ENCODE results near the gene RFX2.

Gene RFX2

GRCh38 chr19:6020972-6021805 is 89.1 kb downstream of the RFX2 start:
- Histone ChIP-seq H3K9me3 (ENCODE audit: control insufficient read depth, low read length) (no peaks in the 10 kb centered on the region), H3K4me1 (ENCODE audit: control insufficient read depth, insufficient read depth, low read length) (peaks cover 20% of the 10 kb centered on the region), H3K9ac (ENCODE audit: low read length) (no peak overlapping the region), H3K27me3 (ENCODE audit: control insufficient read depth, insufficient read depth, low read length) (no peaks in the 10 kb centered on the region), H3K36me3 (ENCODE audit: control insufficient read depth, insufficient read depth, low read length) (no peaks in the 10 kb centered on the region), H3K4me3 (ENCODE audit: low read length) (no peak overlapping the region)

DNA sequence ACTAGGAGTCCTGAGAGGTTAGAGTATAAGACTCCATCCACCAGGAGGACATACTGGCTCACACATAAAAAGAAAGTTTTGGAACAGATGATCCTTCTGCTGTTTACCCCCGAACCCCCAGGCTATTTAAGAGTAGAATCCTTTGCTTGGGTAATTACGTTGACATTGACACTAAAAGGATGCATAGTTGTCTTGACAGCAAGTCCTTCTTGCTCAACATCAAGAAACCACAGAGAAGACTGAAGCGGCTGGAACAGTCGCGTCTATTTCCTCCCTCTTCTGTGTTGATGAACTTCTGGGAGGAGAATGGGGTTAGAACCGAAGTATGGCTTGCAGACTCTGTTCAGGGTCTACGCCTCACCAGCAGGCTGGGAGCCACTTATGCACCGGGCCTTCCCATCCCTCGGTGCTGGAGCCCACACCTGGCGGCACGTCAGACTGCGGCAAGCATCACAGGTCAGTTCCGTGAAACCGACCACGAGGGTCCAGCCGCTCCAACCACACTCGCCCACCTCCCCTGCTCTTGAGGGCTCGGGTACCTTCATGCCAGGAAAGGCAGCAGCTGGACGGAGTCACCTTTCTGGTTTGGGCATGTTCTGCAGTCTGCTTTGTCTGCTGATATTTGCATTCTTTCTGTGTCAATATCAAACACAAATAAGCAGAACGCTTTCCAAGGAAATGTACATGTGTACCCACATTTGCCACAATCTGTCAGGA is 90.0 kb downstream of the RFX2 start:
- H3K36me3 ChIP-seq (ENCODE audit: control insufficient read depth, insufficient read depth, low read length) = no peaks in the 10 kb centered on the region
- H3K27me3 ChIP-seq (ENCODE audit: control insufficient read depth, insufficient read depth, low read length) = no peaks in the 10 kb centered on the region
- no peaks in the 10 kb centered on the region for H3K9me3 ChIP-seq (ENCODE audit: control insufficient read depth, low read length)

GRCh38 chr19:6018786-6019185 is 91.5 kb downstream of the RFX2 start:
- no peaks in the 10 kb centered on the region for H3K9me3 ChIP-seq (ENCODE audit: control insufficient read depth, low read length)
- peaks cover 20% of the 10 kb centered on the region for H3K4me1 ChIP-seq (ENCODE audit: control insufficient read depth, insufficient read depth, low read length)
- H3K9ac ChIP-seq (ENCODE audit: low read length) = no peak overlapping the region
- H3K27me3 ChIP-seq (ENCODE audit: control insufficient read depth, insufficient read depth, low read length) = no peaks in the 10 kb centered on the region
- H3K36me3 ChIP-seq (ENCODE audit: control insufficient read depth, insufficient read depth, low read length) = no peaks in the 10 kb centered on the region
- H3K4me3 ChIP-seq (ENCODE audit: low read length) = no peak overlapping the region

More for the DNA sequence above, 90.0 kb downstream of the RFX2 start:
- Histone ChIP-seq H3K4me1 (ENCODE audit: control insufficient read depth, insufficient read depth, low read length) (peaks cover 20% of the 10 kb centered on the region), H3K9ac (ENCODE audit: low read length) (no peak overlapping the region), H3K4me3 (ENCODE audit: low read length) (no peak overlapping the region)

DNA sequence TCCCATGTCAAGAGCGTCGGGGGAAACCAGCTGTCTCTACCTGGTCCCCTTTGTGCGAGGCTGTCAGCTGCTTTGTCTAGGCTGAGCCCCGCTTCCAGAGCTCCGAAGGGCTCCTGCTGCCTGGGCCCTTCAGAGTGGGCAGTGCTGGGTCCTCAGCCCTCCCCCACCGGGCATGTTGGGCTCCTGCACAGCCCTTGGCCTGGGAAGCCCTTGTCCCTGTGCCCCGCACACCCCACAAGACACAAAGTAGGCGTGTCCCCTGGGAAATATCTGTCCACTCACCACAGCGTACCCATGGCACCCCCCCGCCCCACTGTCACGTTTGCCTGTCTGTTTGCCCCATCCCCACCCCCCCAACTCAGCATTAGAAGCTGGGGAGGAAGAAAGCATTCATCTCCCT is 92.7 kb downstream of the RFX2 start:
- Histone ChIP-seq H3K9me3 (ENCODE audit: control insufficient read depth, low read length) (no peaks in the 10 kb centered on the region), H3K9ac (ENCODE audit: low read length) (no peak overlapping the region), H3K27me3 (ENCODE audit: control insufficient read depth, insufficient read depth, low read length) (no peaks in the 10 kb centered on the region), H3K4me3 (ENCODE audit: low read length) (no peak overlapping the region), H3K4me1 (ENCODE audit: control insufficient read depth, insufficient read depth, low read length) (peaks cover 20% of the 10 kb centered on the region), H3K36me3 (ENCODE audit: control insufficient read depth, insufficient read depth, low read length) (no peaks in the 10 kb centered on the region)

- Histone ChIP-seq H3K36me3 (ENCODE audit: control insufficient read depth, insufficient read depth, low read length) (no peaks in the 10 kb centered on the region), H3K4me3 (ENCODE audit: low read length) (no peak overlapping the region), H3K27me3 (ENCODE audit: control insufficient read depth, insufficient read depth, low read length) (no peaks in the 10 kb centered on the region), H3K9ac (ENCODE audit: low read length) (no peak overlapping the region), H3K9me3 (ENCODE audit: control insufficient read depth, low read length) (no peaks in the 10 kb centered on the region), H3K4me1 (ENCODE audit: control insufficient read depth, insufficient read depth, low read length) (peaks cover 14% of the 10 kb centered on the region)
Measured at GRCh38 chr19:6015841-6016545, 94.3 kb downstream of the RFX2 start.

GRCh38 chr19:6014551-6015135 is 95.7 kb downstream of the RFX2 start:
- Histone ChIP-seq H3K36me3 (ENCODE audit: control insufficient read depth, insufficient read depth, low read length) (no peaks in the 10 kb centered on the region), H3K9me3 (ENCODE audit: control insufficient read depth, low read length) (no peaks in the 10 kb centered on the region), H3K9ac (ENCODE audit: low read length) (no peak overlapping the region), H3K4me3 (ENCODE audit: low read length) (no peak overlapping the region), H3K27me3 (ENCODE audit: control insufficient read depth, insufficient read depth, low read length) (no peaks in the 10 kb centered on the region), H3K4me1 (ENCODE audit: control insufficient read depth, insufficient read depth, low read length) (peaks cover under 1% of the 10 kb centered on the region)

DNA sequence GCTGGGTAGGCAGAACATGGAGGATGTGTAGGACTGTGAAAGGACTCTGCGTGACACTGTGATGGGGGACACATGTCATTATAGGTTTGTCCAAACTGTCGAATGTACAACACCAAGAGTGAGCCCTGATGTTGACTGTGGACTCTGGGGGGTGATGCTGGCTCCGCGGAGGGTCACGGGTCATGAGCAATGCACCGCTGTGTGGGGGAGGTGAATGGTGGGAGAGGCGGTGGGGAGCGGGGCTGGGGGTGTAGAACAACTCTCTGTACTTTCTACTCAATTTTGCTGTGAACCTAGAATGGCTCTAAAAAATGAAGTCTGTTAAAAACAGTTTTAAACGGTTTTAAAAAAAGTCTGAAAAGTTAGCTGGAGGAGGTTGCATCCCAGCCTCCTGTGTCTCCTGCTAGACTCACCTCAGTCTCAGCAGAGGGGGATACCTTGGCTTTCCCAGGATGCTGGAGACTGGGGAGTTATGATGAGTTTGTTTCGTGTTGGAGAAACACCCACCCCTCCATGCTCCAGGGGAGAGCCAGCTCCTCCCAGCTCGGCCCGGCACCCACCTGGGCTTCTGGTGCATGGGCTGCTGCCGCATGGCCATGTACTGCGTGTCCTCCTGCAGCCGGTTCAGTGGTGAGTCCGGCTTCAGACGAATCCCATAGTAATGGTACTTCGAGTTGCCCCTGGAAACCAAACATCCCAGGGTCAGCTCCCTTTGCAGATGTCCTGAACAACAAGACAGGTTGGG is 97.7 kb downstream of the RFX2 start:
- Histone ChIP-seq H3K27me3 (ENCODE audit: control insufficient read depth, insufficient read depth, low read length) (no peaks in the 10 kb centered on the region), H3K36me3 (ENCODE audit: control insufficient read depth, insufficient read depth, low read length) (no peaks in the 10 kb centered on the region), H3K9ac (ENCODE audit: low read length) (no peak overlapping the region), H3K4me1 (ENCODE audit: control insufficient read depth, insufficient read depth, low read length) (no peaks in the 10 kb centered on the region), H3K4me3 (ENCODE audit: low read length) (no peak overlapping the region), H3K9me3 (ENCODE audit: control insufficient read depth, low read length) (no peaks in the 10 kb centered on the region)

GRCh38 chr19:6011794-6012193 is 98.5 kb downstream of the RFX2 start:
- Histone ChIP-seq H3K9me3 (ENCODE audit: control insufficient read depth, low read length) (no peaks in the 10 kb centered on the region), H3K36me3 (ENCODE audit: control insufficient read depth, insufficient read depth, low read length) (no peaks in the 10 kb centered on the region), H3K27me3 (ENCODE audit: control insufficient read depth, insufficient read depth, low read length) (no peaks in the 10 kb centered on the region), H3K9ac (ENCODE audit: low read length) (no peak overlapping the region), H3K4me3 (ENCODE audit: low read length) (no peak overlapping the region), H3K4me1 (ENCODE audit: control insufficient read depth, insufficient read depth, low read length) (no peaks in the 10 kb centered on the region)

GRCh38 chr19:6011206-6011605 is 99.1 kb downstream of the RFX2 start:
- Histone ChIP-seq H3K27me3 (ENCODE audit: control insufficient read depth, insufficient read depth, low read length) (no peaks in the 10 kb centered on the region), H3K4me3 (ENCODE audit: low read length) (no peak overlapping the region), H3K4me1 (ENCODE audit: control insufficient read depth, insufficient read depth, low read length) (no peaks in the 10 kb centered on the region), H3K36me3 (ENCODE audit: control insufficient read depth, insufficient read depth, low read length) (no peaks in the 10 kb centered on the region), H3K9ac (ENCODE audit: low read length) (no peak overlapping the region), H3K9me3 (ENCODE audit: control insufficient read depth, low read length) (no peaks in the 10 kb centered on the region)

- Histone ChIP-seq H3K4me1 (ENCODE audit: control insufficient read depth, insufficient read depth, low read length) (no peaks in the 10 kb centered on the region), H3K4me3 (ENCODE audit: low read length) (no peak overlapping the region), H3K9me3 (ENCODE audit: control insufficient read depth, low read length) (no peaks in the 10 kb centered on the region), H3K27me3 (ENCODE audit: control insufficient read depth, insufficient read depth, low read length) (no peaks in the 10 kb centered on the region), H3K9ac (ENCODE audit: low read length) (no peak overlapping the region), H3K36me3 (ENCODE audit: control insufficient read depth, insufficient read depth, low read length) (no peaks in the 10 kb centered on the region)
Measured at GRCh38 chr19:6010107-6010506, 100.2 kb downstream of the RFX2 start.

DNA sequence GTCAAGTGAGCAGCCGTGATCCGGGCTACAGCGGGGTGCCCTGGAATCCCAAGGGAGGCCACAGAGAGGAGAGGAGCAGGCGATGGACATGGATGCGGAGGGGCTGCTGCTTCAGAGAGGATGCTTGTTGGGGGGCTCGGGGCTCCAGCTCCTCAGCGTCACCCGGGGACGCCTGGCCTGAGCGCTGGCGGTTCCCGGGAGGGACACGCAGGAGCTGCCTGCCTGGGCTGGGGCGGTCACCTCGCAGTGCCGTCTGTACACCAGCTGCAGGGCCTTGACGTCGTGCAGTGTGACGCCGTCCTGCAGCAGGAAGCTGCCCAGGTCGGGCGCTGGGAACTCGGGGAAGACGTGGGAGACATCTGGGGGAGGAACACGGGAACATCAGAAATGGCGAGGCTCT is 102.4 kb downstream of the RFX2 start:
- no peak overlapping the region for H3K4me3 ChIP-seq (ENCODE audit: low read length)
- no peaks in the 10 kb centered on the region for H3K27me3 ChIP-seq (ENCODE audit: control insufficient read depth, insufficient read depth, low read length)
- H3K36me3 ChIP-seq (ENCODE audit: control insufficient read depth, insufficient read depth, low read length) = peaks cover 3% of the 10 kb centered on the region
- H3K9me3 ChIP-seq (ENCODE audit: control insufficient read depth, low read length) = no peaks in the 10 kb centered on the region
- no peak overlapping the region for H3K9ac ChIP-seq (ENCODE audit: low read length)
- no peaks in the 10 kb centered on the region for H3K4me1 ChIP-seq (ENCODE audit: control insufficient read depth, insufficient read depth, low read length)

Data from mucosa of stomach (tissue), 1 donor.